Retinal pigment epithelial cell (primary cell): ENCODE measurements around the gene UBE3A.
"Not testable (repeated sequence)": the region's sequence is repeated elsewhere in the genome, so short reads cannot be mapped to it uniquely, and the experiment has no call there.

Source experiments
- DNase-seq: peaks from one replicate; pipeline ENCODE4 v3.0.0-alpha.2; 2010; ENCODE audit warnings: low read depth
- H3K4me3 ChIP-seq: 2 replicates; pipeline ENCODE4 v1.5.1; 2011; ENCODE audit warnings: mild to moderate bottlenecking, low read length, control low read depth, moderate library complexity
- CTCF ChIP-seq: conservative IDR thresholded peaks from 2 replicates; pipeline ENCODE4 v1.5.1; 2011; ENCODE audit warnings: low read depth, low read length, control low read depth, inconsistent platforms

UBE3A gene

GRCh38 chr15:25456196-25456595 lies 17.4 kb upstream of the UBE3A start:
- H3K4me3 ChIP-seq: no peak overlapping the region
- no peak for TF ChIP-seq CTCF
- no peak for DNase-seq

- TF ChIP-seq CTCF: no peak
- DNase-seq: no peak
- no peak overlapping the region for H3K4me3 ChIP-seq
These were observed 16.4 kb upstream of the UBE3A start for GRCh38 chr15:25455226-25455625.

GRCh38 chr15:25454771-25455170 lies 15.9 kb upstream of the UBE3A start:
- no peak overlapping the region for H3K4me3 ChIP-seq
- TF ChIP-seq CTCF: no peak
- DNase-seq: no peak

- not testable (repeated sequence) for DNase-seq, H3K4me3 ChIP-seq
These were observed 14.4 kb upstream of the UBE3A start for GRCh38 chr15:25453246-25453645.

GRCh38 chr15:25451501-25451900 lies 12.7 kb upstream of the UBE3A start:
- no peak for DNase-seq
- no peak for TF ChIP-seq CTCF

GRCh38 chr15:25450163-25450562 lies 11.3 kb upstream of the UBE3A start:
- no peak overlapping the region for H3K4me3 ChIP-seq
- no peak for DNase-seq
- TF ChIP-seq CTCF: no peak

More at GRCh38 chr15:25451501-25451900, 12.7 kb upstream of the UBE3A start:
- no peak overlapping the region for H3K4me3 ChIP-seq

- no peak overlapping the region for H3K4me3 ChIP-seq
- DNase-seq: no peak
- no peak for TF ChIP-seq CTCF
These were observed 7.3 kb upstream of the UBE3A start for GRCh38 chr15:25446076-25446475.

- no peak overlapping the region for H3K4me3 ChIP-seq
- DNase-seq: no peak
- no peak for TF ChIP-seq CTCF
These were observed 6.6 kb upstream of the UBE3A start for GRCh38 chr15:25445412-25445811.
